Measurements from ENCODE around the gene SKAP1.
"Not testable (repeated sequence)": the region's sequence is repeated elsewhere in the genome, so short reads cannot be mapped to it uniquely, and the experiment has no call there.

DNA sequence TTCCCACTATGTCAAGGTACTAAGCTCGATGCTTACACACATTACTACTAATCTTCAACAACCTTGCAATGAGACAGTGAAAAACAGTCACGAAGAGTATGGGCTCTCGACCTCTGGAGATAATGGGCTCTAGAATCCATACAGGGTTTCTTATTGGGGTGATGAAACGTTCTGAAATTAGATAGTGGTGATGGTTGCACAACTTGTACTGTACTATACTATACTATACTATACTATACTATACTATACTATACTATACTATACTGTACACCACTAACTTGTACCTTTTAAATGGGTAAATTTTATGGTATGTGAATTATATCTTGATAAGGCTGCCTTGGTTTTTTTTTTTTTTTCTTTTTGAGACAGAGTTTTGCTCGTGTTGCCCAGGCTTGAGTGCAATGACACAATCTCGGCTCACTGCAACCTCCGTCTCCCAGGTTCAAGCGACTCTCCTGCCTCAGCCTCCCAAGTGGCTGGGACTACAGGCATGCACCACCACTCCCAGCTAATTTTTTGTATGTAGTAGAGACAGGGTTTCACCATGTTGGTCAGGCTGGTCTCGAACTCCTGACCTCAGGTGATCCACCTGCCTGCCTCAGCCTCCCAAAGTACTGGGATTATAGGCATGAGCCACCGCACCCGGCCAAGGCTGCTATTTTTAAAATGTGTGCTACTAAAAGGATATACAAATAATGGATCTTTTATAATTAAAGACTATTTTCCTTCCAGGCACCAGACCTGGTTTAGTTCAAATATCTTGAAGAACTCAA, 69.0 kb downstream of the SKAP1 start:
- TF ChIP-seq EZH2 (IDR thresholded peaks at IDR 0.05; ENCODE audit: low read length, missing control alignments), result not testable (repeated sequence)
- TF ChIP-seq, protein P1, sequence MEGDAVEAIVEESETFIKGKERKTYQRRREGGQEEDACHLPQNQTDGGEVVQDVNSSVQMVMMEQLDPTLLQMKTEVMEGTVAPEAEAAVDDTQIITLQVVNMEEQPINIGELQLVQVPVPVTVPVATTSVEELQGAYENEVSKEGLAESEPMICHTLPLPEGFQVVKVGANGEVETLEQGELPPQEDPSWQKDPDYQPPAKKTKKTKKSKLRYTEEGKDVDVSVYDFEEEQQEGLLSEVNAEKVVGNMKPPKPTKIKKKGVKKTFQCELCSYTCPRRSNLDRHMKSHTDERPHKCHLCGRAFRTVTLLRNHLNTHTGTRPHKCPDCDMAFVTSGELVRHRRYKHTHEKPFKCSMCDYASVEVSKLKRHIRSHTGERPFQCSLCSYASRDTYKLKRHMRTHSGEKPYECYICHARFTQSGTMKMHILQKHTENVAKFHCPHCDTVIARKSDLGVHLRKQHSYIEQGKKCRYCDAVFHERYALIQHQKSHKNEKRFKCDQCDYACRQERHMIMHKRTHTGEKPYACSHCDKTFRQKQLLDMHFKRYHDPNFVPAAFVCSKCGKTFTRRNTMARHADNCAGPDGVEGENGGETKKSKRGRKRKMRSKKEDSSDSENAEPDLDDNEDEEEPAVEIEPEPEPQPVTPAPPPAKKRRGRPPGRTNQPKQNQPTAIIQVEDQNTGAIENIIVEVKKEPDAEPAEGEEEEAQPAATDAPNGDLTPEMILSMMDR (conservative IDR thresholded peaks at IDR 0.05 in 1 of 2, IDR thresholded peaks at IDR 0.05 in 1 of 2; ENCODE audit: low read depth in 1 of 2, low read length in 2 of 2), result not testable (repeated sequence)
